ENCODE results near the gene P2RY11. TPM values are rescaled to one million over a fixed set of nuclear protein-coding genes. Genes with fewer than 3 reads are reported as not detected.
A peak's percentile ranks its signal among the peaks of the same experiment; 100 is the strongest.

Gene P2RY11
- total RNA-seq, 2 experiments from 2014 or later = 59.0 to 62.1 TPM

DNA sequence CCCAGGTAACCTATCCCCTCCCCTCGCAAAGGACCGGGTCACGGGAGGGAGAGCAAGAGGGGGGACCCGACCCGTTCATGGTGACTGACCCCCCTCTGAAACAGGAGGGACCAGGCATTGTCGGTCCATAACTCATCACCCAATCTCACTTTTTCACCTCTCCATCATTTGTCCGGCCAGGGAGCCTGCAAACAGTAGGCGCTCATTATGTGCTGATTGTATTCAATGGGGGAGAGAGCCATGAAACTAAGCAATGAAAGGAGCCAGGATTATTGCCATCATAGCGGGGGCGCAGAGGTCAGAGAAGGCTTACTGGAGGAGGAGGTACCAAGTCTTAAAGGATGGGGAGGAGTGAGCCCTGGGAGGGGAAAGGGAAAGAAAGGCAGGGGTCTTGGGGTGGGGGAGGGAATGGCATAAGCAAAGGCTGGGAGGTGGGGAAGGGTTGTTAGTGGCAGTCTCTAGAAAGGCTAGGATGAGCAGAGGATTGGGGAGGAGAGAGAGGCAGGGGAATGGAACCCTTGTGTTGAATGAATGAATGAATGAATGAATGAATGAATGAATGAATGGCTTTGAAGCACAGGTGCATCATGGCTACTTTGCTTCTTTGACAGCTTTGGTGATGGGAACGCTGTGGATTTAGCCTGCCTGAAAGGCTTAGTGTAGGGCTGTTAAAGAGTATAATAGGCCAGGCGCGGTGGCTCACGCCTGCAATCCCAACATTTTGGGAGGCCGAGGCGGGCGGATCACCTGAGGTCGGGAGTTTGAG lies 24.0 kb upstream of the P2RY11 start:
- Mint-ChIP-seq H3K36me3 (ENCODE audit: low read depth) (peaks cover 28% of the 10 kb centered on the region), H3K27ac (peak overlapping the region; percentile 82), H3K9me3 (no peaks in the 10 kb centered on the region), H3K27me3 (no peaks in the 10 kb centered on the region), H3K4me3 (peak overlapping the region; percentile 80), H3K4me1 (ENCODE audit: low read depth) (peaks cover 13% of the 10 kb centered on the region)
- ChIA-PET CTCF (no interaction called here), POLR2A (interaction anchor here (27.0 kb wide), 1 partner anchor 27 kb away, joined by 521 read pairs; the partner anchor contains the start of genes EIF3G, P2RY11 and PPAN)
- TF ChIP-seq, protein P1, sequence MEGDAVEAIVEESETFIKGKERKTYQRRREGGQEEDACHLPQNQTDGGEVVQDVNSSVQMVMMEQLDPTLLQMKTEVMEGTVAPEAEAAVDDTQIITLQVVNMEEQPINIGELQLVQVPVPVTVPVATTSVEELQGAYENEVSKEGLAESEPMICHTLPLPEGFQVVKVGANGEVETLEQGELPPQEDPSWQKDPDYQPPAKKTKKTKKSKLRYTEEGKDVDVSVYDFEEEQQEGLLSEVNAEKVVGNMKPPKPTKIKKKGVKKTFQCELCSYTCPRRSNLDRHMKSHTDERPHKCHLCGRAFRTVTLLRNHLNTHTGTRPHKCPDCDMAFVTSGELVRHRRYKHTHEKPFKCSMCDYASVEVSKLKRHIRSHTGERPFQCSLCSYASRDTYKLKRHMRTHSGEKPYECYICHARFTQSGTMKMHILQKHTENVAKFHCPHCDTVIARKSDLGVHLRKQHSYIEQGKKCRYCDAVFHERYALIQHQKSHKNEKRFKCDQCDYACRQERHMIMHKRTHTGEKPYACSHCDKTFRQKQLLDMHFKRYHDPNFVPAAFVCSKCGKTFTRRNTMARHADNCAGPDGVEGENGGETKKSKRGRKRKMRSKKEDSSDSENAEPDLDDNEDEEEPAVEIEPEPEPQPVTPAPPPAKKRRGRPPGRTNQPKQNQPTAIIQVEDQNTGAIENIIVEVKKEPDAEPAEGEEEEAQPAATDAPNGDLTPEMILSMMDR (IDR thresholded peaks at IDR 0.05) = no peak
- no peak for ATAC-seq
- intact Hi-C loops (cut with micrococcal nuclease) = no loop called here
- no peak for DNase-seq

DNA sequence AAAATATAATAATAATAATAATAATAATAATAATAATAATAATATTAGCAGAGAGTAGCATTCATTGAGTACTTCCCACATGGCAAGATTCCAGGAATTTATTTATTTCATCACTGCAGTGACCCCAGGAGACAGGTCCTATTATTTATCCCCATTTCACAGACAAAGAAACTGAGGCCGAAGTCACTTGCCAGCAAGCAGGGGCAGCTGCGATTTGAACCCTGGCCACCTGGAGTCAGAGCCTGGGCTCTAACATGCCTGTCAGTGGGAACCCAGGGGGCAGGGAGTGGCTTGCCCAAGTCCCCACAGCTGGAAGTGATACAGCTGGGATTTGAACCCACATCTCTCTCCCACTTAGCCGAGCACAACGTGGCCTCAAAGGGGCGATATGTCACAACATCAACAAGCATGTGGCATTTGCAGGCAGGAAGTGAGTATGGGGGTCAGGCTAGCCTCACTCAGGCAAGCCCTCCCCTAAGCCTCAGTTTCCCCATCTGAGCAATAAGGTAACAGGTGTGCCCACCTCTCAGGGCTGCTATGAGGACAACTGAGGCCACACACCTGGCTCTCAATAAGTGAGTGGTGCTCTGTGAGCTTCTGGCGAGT lies 22.4 kb upstream of the P2RY11 start:
- H3K27me3 Mint-ChIP-seq = no peaks in the 10 kb centered on the region
- TF ChIP-seq, protein P1 (IDR thresholded peaks at IDR 0.05) = no peak
- H3K36me3 Mint-ChIP-seq (ENCODE audit: low read depth) = peaks cover 42% of the 10 kb centered on the region
- no peaks in the 10 kb centered on the region for H3K9me3 Mint-ChIP-seq
- no peak overlapping the region for H3K4me3 Mint-ChIP-seq
- ChIA-PET POLR2A (interaction anchor here (1.3 to 27.0 kb wide), 2 partner anchors 11 to 26 kb away, joined by 4 to 521 read pairs; partner anchors contain the start of genes EIF3G, P2RY11 and PPAN), CTCF (no interaction called here)
- DNase-seq = no peak
- peaks cover 13% of the 10 kb centered on the region for H3K4me1 Mint-ChIP-seq (ENCODE audit: low read depth)
- H3K27ac Mint-ChIP-seq = peak overlapping the region; percentile 68
- ATAC-seq = no peak
- intact Hi-C loops (cut with micrococcal nuclease) = no loop called here

- ChIA-PET POLR2A (interaction anchor here (1.3 to 27.0 kb wide), 2 partner anchors 10 to 25 kb away, joined by 4 to 521 read pairs; partner anchors contain the start of genes EIF3G, P2RY11 and PPAN), CTCF (interaction anchor here (0.6 to 1.3 kb wide), 2 partner anchors 9 to 402 kb away, joined by 3 to 4 read pairs; no protein-coding TSS in a partner anchor)
- Mint-ChIP-seq H3K36me3 (ENCODE audit: low read depth) (peaks cover 47% of the 10 kb centered on the region), H3K27ac (peak overlapping the region; percentile 19), H3K4me3 (no peak overlapping the region), H3K9me3 (no peaks in the 10 kb centered on the region), H3K27me3 (no peaks in the 10 kb centered on the region), H3K4me1 (ENCODE audit: low read depth) (peaks cover 13% of the 10 kb centered on the region)
- no peak for ATAC-seq
- intact Hi-C loops (cut with micrococcal nuclease) = no loop called here
- TF ChIP-seq, protein P1 (IDR thresholded peaks at IDR 0.05) = no peak
- no peak for DNase-seq
These were observed 21.6 kb upstream of the P2RY11 start for GRCh38 chr19:10089801-10090375.

DNA sequence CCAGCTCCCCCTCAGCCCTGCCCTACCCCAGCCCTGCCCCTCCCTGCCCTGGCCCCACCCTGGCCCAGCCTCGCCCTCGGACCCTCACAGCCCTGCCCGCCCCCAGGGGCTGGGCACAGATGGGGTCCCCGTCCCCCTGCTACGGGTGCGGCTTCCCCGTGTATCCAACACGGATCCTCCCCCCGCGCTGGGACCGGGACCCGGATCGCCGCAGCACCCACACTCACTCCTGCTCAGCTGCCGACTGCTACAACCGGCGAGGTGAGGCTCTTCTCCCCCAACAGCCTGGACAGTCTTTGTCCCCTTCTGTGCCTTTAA lies 20.2 kb upstream of the P2RY11 start:
- CTCF ChIA-PET = no interaction called here
- Mint-ChIP-seq H3K4me3 (no peak overlapping the region), H3K36me3 (ENCODE audit: low read depth) (peaks cover 52% of the 10 kb centered on the region)

More for the DNA sequence above, 20.2 kb upstream of the P2RY11 start:
- TF ChIP-seq, protein P1 (IDR thresholded peaks at IDR 0.05) = no peak
- DNase-seq = no peak
- Mint-ChIP-seq H3K27ac (no peak overlapping the region), H3K4me1 (ENCODE audit: low read depth) (peaks cover 8% of the 10 kb centered on the region), H3K27me3 (no peaks in the 10 kb centered on the region), H3K9me3 (no peaks in the 10 kb centered on the region)
- POLR2A ChIA-PET = interaction anchor here (27.0 kb wide), 1 partner anchor 23 kb away, joined by 521 read pairs; the partner anchor contains the start of genes EIF3G, P2RY11 and PPAN
- intact Hi-C loops (cut with micrococcal nuclease) = no loop called here
- no peak for ATAC-seq
